ENCODE data around the gene JAKMIP2. TPM values are rescaled to one million over a fixed set of nuclear protein-coding genes. Genes with fewer than 3 reads are reported as not detected.

The JAKMIP2 gene
- polyA plus RNA-seq, 1 of the 3 experiments (the other 2 are of a cell fraction), result 2.1 TPM

- Histone ChIP-seq H3F3A (replicated peaks; ENCODE audit: insufficient read depth) (no peaks in the 10 kb centered on the region), H4K20me1 (ENCODE audit: insufficient read depth) (no peaks in the 10 kb centered on the region), H3K9ac (no peak overlapping the region), H3K9me3 (no peaks in the 10 kb centered on the region), H3K4me3 (ENCODE audit: low read depth in 2 of 2, low read length in 1 of 2) (no peak overlapping the region), H3K4me2 (no peak overlapping the region), H3K4me1 (ENCODE audit: control insufficient read depth in 1 of 2, insufficient read depth in 2 of 2, low read depth in 1 of 2, low read length in 1 of 2) (peaks cover 0 to 15% of the 10 kb centered on the region in 2 experiments; a peak in 1 of 4 replicates), H3K27me3 (ENCODE audit: insufficient read depth) (no peaks in the 10 kb centered on the region), H3K79me2 (ENCODE audit: insufficient read depth) (no peaks in the 10 kb centered on the region), H3K36me3 (replicated peaks in 1 of 2; ENCODE audit: control insufficient read depth in 1 of 2, insufficient read depth in 2 of 2, low read length in 1 of 2) (no peaks in the 10 kb centered on the region), H3K27ac (ENCODE audit: low read depth in 2 of 2, low read length in 1 of 2) (no peak overlapping the region), H3K9me2 (no peaks in the 10 kb centered on the region), H2AFZ (ENCODE audit: low read depth) (no peak overlapping the region)
- TF ChIP-seq FOSL2 (IDR thresholded peaks at IDR 0.05; ENCODE audit: borderline replicate concordance, low read depth) (no peak), CHD2 (IDR thresholded peaks at IDR 0.05; ENCODE audit: low read length, partially characterized antibody) (no peak), MEF2A (IDR thresholded peaks at IDR 0.05; ENCODE audit: borderline replicate concordance, low read depth) (no peak), FOXM1 (IDR thresholded peaks at IDR 0.05; ENCODE audit: low read depth) (no peak), YY1 (IDR thresholded peaks at IDR 0.05; ENCODE audit: low read depth) (no peak)
- TF ChIP-seq, protein P1, sequence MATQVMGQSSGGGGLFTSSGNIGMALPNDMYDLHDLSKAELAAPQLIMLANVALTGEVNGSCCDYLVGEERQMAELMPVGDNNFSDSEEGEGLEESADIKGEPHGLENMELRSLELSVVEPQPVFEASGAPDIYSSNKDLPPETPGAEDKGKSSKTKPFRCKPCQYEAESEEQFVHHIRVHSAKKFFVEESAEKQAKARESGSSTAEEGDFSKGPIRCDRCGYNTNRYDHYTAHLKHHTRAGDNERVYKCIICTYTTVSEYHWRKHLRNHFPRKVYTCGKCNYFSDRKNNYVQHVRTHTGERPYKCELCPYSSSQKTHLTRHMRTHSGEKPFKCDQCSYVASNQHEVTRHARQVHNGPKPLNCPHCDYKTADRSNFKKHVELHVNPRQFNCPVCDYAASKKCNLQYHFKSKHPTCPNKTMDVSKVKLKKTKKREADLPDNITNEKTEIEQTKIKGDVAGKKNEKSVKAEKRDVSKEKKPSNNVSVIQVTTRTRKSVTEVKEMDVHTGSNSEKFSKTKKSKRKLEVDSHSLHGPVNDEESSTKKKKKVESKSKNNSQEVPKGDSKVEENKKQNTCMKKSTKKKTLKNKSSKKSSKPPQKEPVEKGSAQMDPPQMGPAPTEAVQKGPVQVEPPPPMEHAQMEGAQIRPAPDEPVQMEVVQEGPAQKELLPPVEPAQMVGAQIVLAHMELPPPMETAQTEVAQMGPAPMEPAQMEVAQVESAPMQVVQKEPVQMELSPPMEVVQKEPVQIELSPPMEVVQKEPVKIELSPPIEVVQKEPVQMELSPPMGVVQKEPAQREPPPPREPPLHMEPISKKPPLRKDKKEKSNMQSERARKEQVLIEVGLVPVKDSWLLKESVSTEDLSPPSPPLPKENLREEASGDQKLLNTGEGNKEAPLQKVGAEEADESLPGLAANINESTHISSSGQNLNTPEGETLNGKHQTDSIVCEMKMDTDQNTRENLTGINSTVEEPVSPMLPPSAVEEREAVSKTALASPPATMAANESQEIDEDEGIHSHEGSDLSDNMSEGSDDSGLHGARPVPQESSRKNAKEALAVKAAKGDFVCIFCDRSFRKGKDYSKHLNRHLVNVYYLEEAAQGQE (IDR thresholded peaks at IDR 0.05; ENCODE audit: low read depth, low read length), result no peak
- no peak for DNase-seq
- CTCF ChIA-PET, result interaction anchor here (11.4 kb wide), 1 partner anchor 191 kb away, joined by 257 read pairs; no protein-coding TSS in a partner anchor
- POLR2A ChIA-PET, result no interaction called here
Measured at GRCh38 chr5:147633173-147633572, 149.4 kb downstream of the JAKMIP2 start.

DNA sequence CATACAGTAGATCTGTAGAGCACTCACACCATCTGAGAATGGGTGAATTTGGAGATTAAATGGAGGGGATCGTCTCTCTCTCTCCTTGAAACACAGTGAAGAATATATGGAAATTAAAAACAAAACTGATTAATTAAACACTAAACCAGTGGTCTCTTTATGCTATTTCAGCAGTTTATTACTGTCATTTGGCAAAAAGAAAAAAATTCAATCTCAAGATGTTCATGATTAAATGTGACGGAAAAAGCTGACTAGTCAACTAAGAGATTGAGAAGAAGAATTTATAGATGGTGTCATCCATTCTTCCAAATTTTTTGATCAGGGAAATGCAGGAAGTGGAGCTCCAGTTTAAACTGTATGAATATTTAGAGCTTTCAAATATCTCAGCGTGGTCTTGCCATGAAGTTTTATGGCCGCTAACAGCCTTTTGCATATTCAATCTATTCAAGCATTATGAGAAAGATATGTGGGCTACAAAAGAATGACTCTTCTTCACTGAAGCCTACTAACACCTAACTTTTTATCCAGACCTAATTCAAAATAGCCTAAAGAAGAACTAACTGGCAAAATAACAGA is 151.0 kb downstream of the JAKMIP2 start:
- Histone ChIP-seq H3K27me3 (ENCODE audit: insufficient read depth) (no peaks in the 10 kb centered on the region), H4K20me1 (ENCODE audit: insufficient read depth) (no peaks in the 10 kb centered on the region), H3K4me1 (ENCODE audit: control insufficient read depth in 1 of 2, insufficient read depth in 2 of 2, low read depth in 1 of 2, low read length in 1 of 2) (peaks cover 0 to 15% of the 10 kb centered on the region in 2 experiments; a peak in 1 of 4 replicates), H3K27ac (ENCODE audit: low read depth in 2 of 2, low read length in 1 of 2) (no peak overlapping the region), H3K4me3 (ENCODE audit: low read depth in 2 of 2, low read length in 1 of 2) (no peak overlapping the region), H3F3A (replicated peaks; ENCODE audit: insufficient read depth) (no peaks in the 10 kb centered on the region), H3K4me2 (no peak overlapping the region), H3K9me3 (no peaks in the 10 kb centered on the region), H3K79me2 (ENCODE audit: insufficient read depth) (no peaks in the 10 kb centered on the region), H3K9ac (no peak overlapping the region), H3K9me2 (no peaks in the 10 kb centered on the region), H3K36me3 (replicated peaks in 1 of 2; ENCODE audit: control insufficient read depth in 1 of 2, insufficient read depth in 2 of 2, low read length in 1 of 2) (peaks cover 0 to 2% of the 10 kb centered on the region in 2 experiments), H2AFZ (ENCODE audit: low read depth) (no peak overlapping the region)
- POLR2A ChIA-PET, result no interaction called here
- no peak for DNase-seq
- WGBS (ENCODE audit: low lambda C conversion rate), result 91% methylated on average over 4 of the region's 4 CpGs
- CTCF ChIA-PET, result interaction anchor here (11.4 kb wide), 1 partner anchor 193 kb away, joined by 257 read pairs; no protein-coding TSS in a partner anchor
- no peak for TF ChIP-seq EP300 (IDR thresholded peaks at IDR 0.05; ENCODE audit: borderline replicate concordance in 1 of 2, low read depth in 1 of 2, low read length in 1 of 2)
- no peak for TF ChIP-seq MAX (IDR thresholded peaks at IDR 0.05; ENCODE audit: low read depth)
- no peak for TF ChIP-seq RCOR1 (IDR thresholded peaks at IDR 0.05; ENCODE audit: low read length)
- TF ChIP-seq NFIC (IDR thresholded peaks at IDR 0.05; ENCODE audit: borderline replicate concordance), result no peak
- no peak for TF ChIP-seq SMC3 (IDR thresholded peaks at IDR 0.05; ENCODE audit: low read depth, low read length)
- TF ChIP-seq RXRA (IDR thresholded peaks at IDR 0.05; ENCODE audit: borderline replicate concordance, low read depth), result no peak
- TF ChIP-seq, protein P2, sequence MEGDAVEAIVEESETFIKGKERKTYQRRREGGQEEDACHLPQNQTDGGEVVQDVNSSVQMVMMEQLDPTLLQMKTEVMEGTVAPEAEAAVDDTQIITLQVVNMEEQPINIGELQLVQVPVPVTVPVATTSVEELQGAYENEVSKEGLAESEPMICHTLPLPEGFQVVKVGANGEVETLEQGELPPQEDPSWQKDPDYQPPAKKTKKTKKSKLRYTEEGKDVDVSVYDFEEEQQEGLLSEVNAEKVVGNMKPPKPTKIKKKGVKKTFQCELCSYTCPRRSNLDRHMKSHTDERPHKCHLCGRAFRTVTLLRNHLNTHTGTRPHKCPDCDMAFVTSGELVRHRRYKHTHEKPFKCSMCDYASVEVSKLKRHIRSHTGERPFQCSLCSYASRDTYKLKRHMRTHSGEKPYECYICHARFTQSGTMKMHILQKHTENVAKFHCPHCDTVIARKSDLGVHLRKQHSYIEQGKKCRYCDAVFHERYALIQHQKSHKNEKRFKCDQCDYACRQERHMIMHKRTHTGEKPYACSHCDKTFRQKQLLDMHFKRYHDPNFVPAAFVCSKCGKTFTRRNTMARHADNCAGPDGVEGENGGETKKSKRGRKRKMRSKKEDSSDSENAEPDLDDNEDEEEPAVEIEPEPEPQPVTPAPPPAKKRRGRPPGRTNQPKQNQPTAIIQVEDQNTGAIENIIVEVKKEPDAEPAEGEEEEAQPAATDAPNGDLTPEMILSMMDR (IDR thresholded peaks at IDR 0.05), result no peak
- TF ChIP-seq TCF12 (IDR thresholded peaks at IDR 0.05), result no peak
- TF ChIP-seq, protein P3, sequence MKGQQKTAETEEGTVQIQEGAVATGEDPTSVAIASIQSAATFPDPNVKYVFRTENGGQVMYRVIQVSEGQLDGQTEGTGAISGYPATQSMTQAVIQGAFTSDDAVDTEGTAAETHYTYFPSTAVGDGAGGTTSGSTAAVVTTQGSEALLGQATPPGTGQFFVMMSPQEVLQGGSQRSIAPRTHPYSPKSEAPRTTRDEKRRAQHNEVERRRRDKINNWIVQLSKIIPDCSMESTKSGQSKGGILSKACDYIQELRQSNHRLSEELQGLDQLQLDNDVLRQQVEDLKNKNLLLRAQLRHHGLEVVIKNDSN (IDR thresholded peaks at IDR 0.05; ENCODE audit: borderline replicate concordance, low read depth), result no peak
- no peak for TF ChIP-seq POLR2AphosphoS5 (IDR thresholded peaks at IDR 0.05; ENCODE audit: low read depth, low read length)
- TF ChIP-seq TAF1 (IDR thresholded peaks at IDR 0.05; ENCODE audit: borderline replicate concordance, low read depth, low read length), result no peak
- no peak for TF ChIP-seq RFX5 (IDR thresholded peaks at IDR 0.05; ENCODE audit: low read length)
- no peak for TF ChIP-seq MEF2A (IDR thresholded peaks at IDR 0.05; ENCODE audit: borderline replicate concordance, low read depth)
- TF ChIP-seq, protein P4, sequence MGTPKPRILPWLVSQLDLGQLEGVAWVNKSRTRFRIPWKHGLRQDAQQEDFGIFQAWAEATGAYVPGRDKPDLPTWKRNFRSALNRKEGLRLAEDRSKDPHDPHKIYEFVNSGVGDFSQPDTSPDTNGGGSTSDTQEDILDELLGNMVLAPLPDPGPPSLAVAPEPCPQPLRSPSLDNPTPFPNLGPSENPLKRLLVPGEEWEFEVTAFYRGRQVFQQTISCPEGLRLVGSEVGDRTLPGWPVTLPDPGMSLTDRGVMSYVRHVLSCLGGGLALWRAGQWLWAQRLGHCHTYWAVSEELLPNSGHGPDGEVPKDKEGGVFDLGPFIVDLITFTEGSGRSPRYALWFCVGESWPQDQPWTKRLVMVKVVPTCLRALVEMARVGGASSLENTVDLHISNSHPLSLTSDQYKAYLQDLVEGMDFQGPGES (IDR thresholded peaks at IDR 0.05; ENCODE audit: low read depth, low read length), result no peak
- TF ChIP-seq GABPA (IDR thresholded peaks at IDR 0.05; ENCODE audit: low read depth), result no peak
- no peak for TF ChIP-seq FOXJ3 (CRISPR knock-in tag; IDR thresholded peaks at IDR 0.05)
- TF ChIP-seq ELF1 (IDR thresholded peaks at IDR 0.05), result no peak
